SK-N-SH treated with all-trans-retinoic acid at 6 μM for 48 hours (cell line): ENCODE measurements around the gene SEC31A.

ENCODE experiments used
- ATAC-seq: fragments of 200-7000 bp; cut with Tn5 transposase; 3 replicates; pipeline ENCODE4 v1.9.1; 2020; ENCODE audit warnings: mild to moderate bottlenecking, moderate library complexity
- ARNTL ChIP-seq: fragments of 450-650 bp; formaldehyde crosslinking; IDR thresholded peaks from 2 replicates; pipeline ENCODE4 v1.5.0; 2020; ENCODE audit warnings: low read depth, mild to moderate bottlenecking, moderate library complexity, borderline replicate concordance
- BACH2 ChIP-seq: fragments of 250-450 bp; sonication (Bioruptor Pico); IDR thresholded peaks from 2 replicates; pipeline ENCODE4 v1.9.0; 2021; ENCODE audit warnings: mild to moderate bottlenecking, borderline replicate concordance
- CREB5 ChIP-seq: fragments of 250-450 bp; sonication (Bioruptor Pico); IDR thresholded peaks from 2 replicates; pipeline ENCODE4 v1.5.1; 2020; ENCODE audit warnings: low read depth, mild to moderate bottlenecking, moderate library complexity
- CSDC2 ChIP-seq: fragments of 250-450 bp; sonication (Bioruptor Pico); IDR thresholded peaks from 2 replicates; pipeline ENCODE4 v1.5.0; 2020; ENCODE audit warnings: mild to moderate bottlenecking, moderate library complexity
- CSRNP3 ChIP-seq: fragments of 250-450 bp; sonication (Bioruptor Pico); IDR thresholded peaks from 2 replicates; pipeline ENCODE4 v1.5.1; 2021; ENCODE audit warnings: mild to moderate bottlenecking, moderate library complexity
- ESRRG ChIP-seq: fragments of 250-450 bp; sonication (Bioruptor Pico); IDR thresholded peaks from 2 replicates; pipeline ENCODE4 v1.6.1; 2021; ENCODE audit warnings: mild to moderate bottlenecking
- GLIS3 ChIP-seq: fragments of 250-450 bp; sonication (Bioruptor Pico); IDR thresholded peaks from 2 replicates; pipeline ENCODE4 v1.5.0; 2020; ENCODE audit warnings: mild to moderate bottlenecking, moderate library complexity
- ISL1 ChIP-seq: fragments of 250-450 bp; sonication (Bioruptor Pico); IDR thresholded peaks from 2 replicates; pipeline ENCODE4 v2.1.2; 2022; ENCODE audit warnings: mild to moderate bottlenecking, moderate library complexity
- OSR1 ChIP-seq: fragments of 250-450 bp; sonication (Bioruptor Pico); IDR thresholded peaks from 2 replicates; pipeline ENCODE4 v1.8.0; 2022; ENCODE audit warnings: moderate library complexity, mild to moderate bottlenecking, inconsistent platforms
- PATZ1 ChIP-seq: fragments of 250-450 bp; sonication (Bioruptor Pico); IDR thresholded peaks from 2 replicates; pipeline ENCODE4 v1.8.0; 2020; ENCODE audit warnings: mild to moderate bottlenecking, moderate library complexity, borderline replicate concordance
- POU6F1 ChIP-seq: fragments of 250-450 bp; sonication (Bioruptor Pico); IDR thresholded peaks from 2 replicates; pipeline ENCODE4 v1.8.0; 2021; ENCODE audit warnings: low read depth, mild to moderate bottlenecking, moderate library complexity, borderline replicate concordance
- PPARA ChIP-seq: fragments of 250-450 bp; sonication (Bioruptor Pico); IDR thresholded peaks from 2 replicates; pipeline ENCODE4 v1.5.0; 2020; ENCODE audit warnings: mild to moderate bottlenecking, borderline replicate concordance
- RARB ChIP-seq: fragments of 250-450 bp; sonication (Bioruptor Pico); IDR thresholded peaks from 2 replicates; pipeline ENCODE4 v1.8.0; 2021; ENCODE audit warnings: mild to moderate bottlenecking, moderate library complexity
- SNAI2 ChIP-seq: fragments of 250-450 bp; sonication (Bioruptor Pico); IDR thresholded peaks from 2 replicates; pipeline ENCODE4 v1.5.0; 2020; ENCODE audit warnings: mild to moderate bottlenecking, moderate library complexity
- TCF4 ChIP-seq: fragments of 250-450 bp; sonication (Bioruptor Pico); IDR thresholded peaks from 2 replicates; pipeline ENCODE4 v1.8.0; 2021; ENCODE audit warnings: mild to moderate bottlenecking, moderate library complexity, borderline replicate concordance
- TOX ChIP-seq: fragments of 250-450 bp; sonication (Bioruptor Pico); IDR thresholded peaks from 2 replicates; pipeline ENCODE4 v1.8.0; 2021; ENCODE audit warnings: mild to moderate bottlenecking, moderate library complexity, borderline replicate concordance
- TSHZ2 ChIP-seq: fragments of 250-450 bp; sonication (Bioruptor Pico); IDR thresholded peaks from 2 replicates; pipeline ENCODE4 v1.5.0; 2020; ENCODE audit warnings: mild to moderate bottlenecking, moderate library complexity
- ZFP3 ChIP-seq: fragments of 250-450 bp; sonication (Bioruptor Pico); IDR thresholded peaks from 2 replicates; pipeline ENCODE4 v1.5.0; 2020; ENCODE audit warnings: mild to moderate bottlenecking, moderate library complexity
- ZFP30 ChIP-seq: fragments of 450-650 bp; formaldehyde crosslinking; IDR thresholded peaks from 2 replicates; pipeline ENCODE4 v1.5.0; 2022; ENCODE audit warnings: mild to moderate bottlenecking, moderate library complexity
- ZNF565 ChIP-seq: fragments of 450-650 bp; formaldehyde crosslinking; conservative IDR thresholded peaks from 2 replicates; pipeline ENCODE4 v1.5.0; 2020; ENCODE audit warnings: low read depth, mild to moderate bottlenecking, moderate library complexity
- ZNF70 ChIP-seq: fragments of 450-650 bp; formaldehyde crosslinking; IDR thresholded peaks from 2 replicates; pipeline ENCODE4 v1.5.0; 2020; ENCODE audit warnings: mild to moderate bottlenecking, moderate library complexity
- ZNF8 ChIP-seq: fragments of 450-650 bp; formaldehyde crosslinking; IDR thresholded peaks from 2 replicates; pipeline ENCODE4 v1.5.0; 2020; ENCODE audit warnings: mild to moderate bottlenecking, moderate library complexity

SEC31A gene

GRCh38 chr4:82921795-82922194 lies 30.8 kb upstream of the SEC31A start:
- peak; percentile 43; the same call in 1 of the 2 replicates for TF ChIP-seq ZNF70 (CRISPR knock-in tag)
- TF ChIP-seq ARNTL: no peak
- TF ChIP-seq, all 23 proteins: peak for 1
- ATAC-seq: no peak

- TF ChIP-seq POU6F1 (CRISPR knock-in tag): no peak
- TF ChIP-seq CSRNP3 (CRISPR knock-in tag): no peak
- no peak for TF ChIP-seq ZFP3 (CRISPR knock-in tag)
- TF ChIP-seq ZNF565 (CRISPR knock-in tag): no peak
- no peak for TF ChIP-seq ISL1
- no peak for TF ChIP-seq TOX
- TF ChIP-seq SNAI2 (CRISPR knock-in tag): no peak
- TF ChIP-seq ARNTL: no peak
- no peak for TF ChIP-seq CREB5
- TF ChIP-seq ZFP30 (CRISPR knock-in tag): no peak
- TF ChIP-seq TSHZ2: no peak
- no peak for TF ChIP-seq RARB (CRISPR knock-in tag)
- TF ChIP-seq PATZ1: no peak
- no peak for TF ChIP-seq BACH2 (CRISPR knock-in tag)
- no peak for TF ChIP-seq GLIS3 (CRISPR knock-in tag)
- no peak for TF ChIP-seq CSDC2 (CRISPR knock-in tag)
- no peak for TF ChIP-seq OSR1 (CRISPR knock-in tag)
- no peak for TF ChIP-seq ESRRG (CRISPR knock-in tag)
- TF ChIP-seq ZNF8 (CRISPR knock-in tag): no peak
- TF ChIP-seq PPARA (CRISPR knock-in tag): no peak
- no peak for ATAC-seq
Observed at GRCh38 chr4:82919386-82919785, 28.4 kb upstream of the SEC31A start.

GRCh38 chr4:82918091-82918490 lies 27.1 kb upstream of the SEC31A start:
- no peak for ATAC-seq
- TF ChIP-seq BACH2 (CRISPR knock-in tag) (no peak), OSR1 (CRISPR knock-in tag) (no peak), CSRNP3 (CRISPR knock-in tag) (no peak), CREB5 (no peak), ZFP30 (CRISPR knock-in tag) (no peak), ISL1 (no peak), GLIS3 (CRISPR knock-in tag) (no peak), TCF4 (no peak), ZNF565 (CRISPR knock-in tag) (no peak), ARNTL (no peak), ESRRG (CRISPR knock-in tag) (no peak), PPARA (CRISPR knock-in tag) (no peak), ZNF70 (CRISPR knock-in tag) (no peak), TOX (no peak), PATZ1 (no peak)
